H1 (cell line): Measurements from ENCODE around the gene ARR3.

Experiments used
- EP300 ChIP-seq, 2 experiments: IDR thresholded peaks; 1 replicate in 1 of 2; 2 replicates in 1 of 2; pipeline ENCODE4 v1.6.1; 2011 to 2012; ENCODE audit warnings: low read depth in 2 of 2, low read length in 2 of 2, mild to moderate bottlenecking in 2 of 2, borderline replicate concordance in 1 of 2, inconsistent platforms in 1 of 2, moderate library complexity in 1 of 2
- EZH2 ChIP-seq: fragments of 200-600 bp; sonication (generic); IDR thresholded peaks from 2 replicates; pipeline ENCODE4 v1.7.1; 2012; ENCODE audit warnings: low read depth, mild to moderate bottlenecking, moderate library complexity, low read length, inconsistent platforms; ENCODE audit not compliant: severe bottlenecking
- PHF8 ChIP-seq: fragments of 200-600 bp; sonication (generic); conservative IDR thresholded peaks from 2 replicates; pipeline ENCODE4 v1.7.1; 2012; ENCODE audit warnings: low read depth, mild to moderate bottlenecking, inconsistent platforms, low read length, moderate library complexity
- RNF2 ChIP-seq: fragments of 200-900, 300-1000 bp; sonication (generic); IDR thresholded peaks from 2 replicates; pipeline ENCODE4 v1.7.1; 2016; ENCODE audit warnings: borderline replicate concordance, low read depth, mild to moderate bottlenecking, antibody characterized with exemption, low read length; ENCODE audit not compliant: poor library complexity, severe bottlenecking; ENCODE audit errors: missing control alignments
- ZNF274 ChIP-seq: IDR thresholded peaks from 2 replicates; pipeline ENCODE4 v1.7.0; 2012; ENCODE audit warnings: low read length, borderline replicate concordance; ENCODE audit errors: extremely low read depth
- TF ChIP-seq, protein P1 (sequence below), 3 experiments: IDR thresholded peaks; 1 replicate in 2 of 3; 2 replicates in 1 of 3; pipeline versions ENCODE4 v1.5.1 to v1.6.1; 2011; ENCODE audit warnings: low read length in 3 of 3, mild to moderate bottlenecking in 3 of 3, inconsistent platforms in 2 of 3, low read depth in 1 of 3, moderate library complexity in 1 of 3; ENCODE audit not compliant: insufficient read depth in 1 of 3; ENCODE audit errors: control extremely low read depth in 1 of 3

DNA sequence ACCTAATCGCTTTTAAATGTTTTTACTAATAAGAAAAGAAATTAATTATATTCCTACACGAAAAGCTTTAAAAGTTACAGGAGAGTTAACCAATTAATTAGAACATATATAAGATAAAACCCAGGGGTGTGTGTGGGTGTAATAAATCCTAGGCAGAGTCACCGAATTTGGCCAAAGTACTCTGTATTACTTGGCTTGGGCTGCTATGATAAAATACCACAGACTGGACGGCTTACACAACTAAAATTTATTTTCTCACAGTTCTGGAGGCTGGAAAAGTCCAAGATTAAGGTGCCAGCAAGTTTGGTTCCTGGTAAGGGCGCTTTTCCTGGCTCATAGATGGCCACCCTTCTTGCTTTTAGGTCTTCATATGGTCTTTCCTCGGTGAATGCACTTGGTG, 23.3 kb upstream of the ARR3 start:
- no peak for TF ChIP-seq EP300 (IDR thresholded peaks at IDR 0.05; ENCODE audit: borderline replicate concordance in 1 of 2, low read depth in 2 of 2, low read length in 2 of 2)
- TF ChIP-seq, protein P1, sequence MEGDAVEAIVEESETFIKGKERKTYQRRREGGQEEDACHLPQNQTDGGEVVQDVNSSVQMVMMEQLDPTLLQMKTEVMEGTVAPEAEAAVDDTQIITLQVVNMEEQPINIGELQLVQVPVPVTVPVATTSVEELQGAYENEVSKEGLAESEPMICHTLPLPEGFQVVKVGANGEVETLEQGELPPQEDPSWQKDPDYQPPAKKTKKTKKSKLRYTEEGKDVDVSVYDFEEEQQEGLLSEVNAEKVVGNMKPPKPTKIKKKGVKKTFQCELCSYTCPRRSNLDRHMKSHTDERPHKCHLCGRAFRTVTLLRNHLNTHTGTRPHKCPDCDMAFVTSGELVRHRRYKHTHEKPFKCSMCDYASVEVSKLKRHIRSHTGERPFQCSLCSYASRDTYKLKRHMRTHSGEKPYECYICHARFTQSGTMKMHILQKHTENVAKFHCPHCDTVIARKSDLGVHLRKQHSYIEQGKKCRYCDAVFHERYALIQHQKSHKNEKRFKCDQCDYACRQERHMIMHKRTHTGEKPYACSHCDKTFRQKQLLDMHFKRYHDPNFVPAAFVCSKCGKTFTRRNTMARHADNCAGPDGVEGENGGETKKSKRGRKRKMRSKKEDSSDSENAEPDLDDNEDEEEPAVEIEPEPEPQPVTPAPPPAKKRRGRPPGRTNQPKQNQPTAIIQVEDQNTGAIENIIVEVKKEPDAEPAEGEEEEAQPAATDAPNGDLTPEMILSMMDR (IDR thresholded peaks at IDR 0.05; ENCODE audit: control extremely low read depth in 1 of 3, insufficient read depth in 1 of 3, low read depth in 1 of 3, low read length in 3 of 3): no peak
- no peak for TF ChIP-seq PHF8
- TF ChIP-seq ZNF274: no peak
- TF ChIP-seq RNF2: no peak
- TF ChIP-seq EZH2: no peak
